GM10266 (cell line): ENCODE results near the gene EGLN2.
"Not testable (repeated sequence)": the region's sequence is repeated elsewhere in the genome, so short reads cannot be mapped to it uniquely, and the experiment has no call there.

ENCODE experiments used
- DNase-seq: peaks from one replicate; pipeline ENCODE4 v3.0.0; 2012; ENCODE audit errors: extremely low spot score
- CTCF ChIP-seq: IDR thresholded peaks from 2 replicates; pipeline ENCODE4 v1.5.1; 2012; ENCODE audit warnings: mild to moderate bottlenecking, low read depth; ENCODE audit not compliant: control insufficient read depth, insufficient read depth; ENCODE audit errors: missing control alignments

Gene EGLN2

DNA sequence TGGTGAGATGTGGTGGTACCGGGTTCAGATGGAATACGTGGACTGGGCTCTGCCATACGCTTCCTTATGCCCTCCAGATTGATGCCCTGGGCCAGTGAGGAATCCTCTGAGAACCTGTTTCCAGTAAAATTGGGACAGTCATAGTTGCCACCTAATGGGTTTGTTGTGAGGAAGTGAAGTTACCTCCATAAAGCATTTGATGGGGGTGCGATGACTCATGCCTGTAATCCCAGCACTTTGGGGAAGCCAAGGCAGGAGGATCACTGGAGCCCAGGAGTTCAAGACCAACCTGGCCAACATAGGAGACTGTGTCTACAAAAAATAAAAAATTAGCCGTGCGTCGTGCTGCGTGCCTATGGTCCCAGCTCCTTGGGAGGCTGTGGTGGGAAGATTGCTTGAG, 43.2 kb upstream of the EGLN2 start:
- no peak for TF ChIP-seq CTCF
- DNase-seq, result no peak

GRCh38 chr19:40756502-40757110, 42.4 kb upstream of the EGLN2 start:
- no peak for DNase-seq
- TF ChIP-seq CTCF, result no peak

GRCh38 chr19:40758491-40758890, 40.5 kb upstream of the EGLN2 start:
- no peak for TF ChIP-seq CTCF
- no peak for DNase-seq

GRCh38 chr19:40759352-40759751, 39.6 kb upstream of the EGLN2 start:
- TF ChIP-seq CTCF, result no peak
- DNase-seq, result no peak

- no peak for DNase-seq
- TF ChIP-seq CTCF, result no peak
These were observed 36.1 kb upstream of the EGLN2 start for GRCh38 chr19:40762754-40763470.

DNA sequence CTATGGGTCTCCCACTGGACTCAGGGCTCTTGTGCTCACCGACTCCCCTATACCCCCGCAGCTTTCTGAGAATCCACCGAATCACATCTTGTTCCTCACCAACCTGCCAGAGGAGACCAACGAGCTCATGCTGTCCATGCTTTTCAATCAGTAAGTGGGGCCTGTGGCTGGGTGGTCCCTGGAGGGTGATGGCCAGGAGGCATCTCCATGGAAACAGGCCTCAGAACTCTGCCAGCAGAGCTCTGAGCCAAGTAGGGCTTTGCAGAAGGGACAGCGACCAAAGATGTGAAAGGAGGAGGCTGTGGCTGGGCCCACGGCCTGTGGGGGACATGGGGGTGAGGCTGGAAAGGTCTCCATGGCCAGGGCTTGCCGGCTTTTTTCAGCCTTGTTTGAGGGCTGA, 35.5 kb upstream of the EGLN2 start:
- no peak for TF ChIP-seq CTCF

GRCh38 chr19:40763963-40764362, 35.0 kb upstream of the EGLN2 start:
- TF ChIP-seq CTCF, result no peak
- no peak for DNase-seq

More for the DNA sequence above, 35.5 kb upstream of the EGLN2 start:
- DNase-seq, result no peak

DNA sequence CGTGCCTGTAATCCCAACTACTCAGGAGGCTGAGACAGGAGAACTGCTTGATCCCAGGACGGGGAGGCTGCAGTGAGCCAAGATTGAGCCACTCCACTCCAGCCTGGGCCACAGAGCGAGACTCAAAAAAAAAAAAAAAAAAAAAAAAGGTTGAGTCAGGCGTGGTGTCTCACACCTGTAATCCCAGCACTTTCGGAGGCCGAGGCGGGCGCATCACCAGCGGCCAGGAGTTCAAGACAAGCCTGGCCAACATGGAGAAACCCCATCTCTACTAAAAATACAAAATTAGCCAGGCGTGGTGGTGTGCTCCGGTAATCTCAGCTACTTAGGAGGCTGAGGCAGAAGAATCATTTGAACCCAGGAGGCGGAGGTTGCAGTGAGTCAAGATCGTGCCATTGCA, 32.6 kb upstream of the EGLN2 start:
- not testable (repeated sequence) for DNase-seq
